Gastrocnemius medialis (tissue), 4 donors: ENCODE data around the gene PLA2G6. TPM values are rescaled to one million over a fixed set of nuclear protein-coding genes. Genes with fewer than 3 reads are reported as not detected.

ENCODE experiments used
- ATAC-seq, 2 donors: fragments of 150-250 bp; one replicate each; pipeline ENCODE4 v1.9.1; 2016
- DNase-seq, 2 donors: peaks; one replicate each; pipeline ENCODE4 v3.0.0-alpha.2; 2019
- H3K27ac ChIP-seq, 4 donors: fragments of 200-600 bp; sonication (generic); 1 replicate in 1 of 4; 2 replicates in 3 of 4; pipeline ENCODE4 v1.5.1; 2016 to 2018; ENCODE audit warnings: mild to moderate bottlenecking in 2 of 4, moderate library complexity in 1 of 4
- H3K27me3 ChIP-seq, 3 donors: fragments of 200-600 bp; sonication (generic) in 2 of 3; 1 replicate in 1 of 3; 2 replicates in 2 of 3; pipeline versions ENCODE4 v1.5.1 to v1.6.0; 2016 to 2019; ENCODE audit warnings: mild to moderate bottlenecking in 1 of 3, moderate library complexity in 1 of 3
- H3K36me3 ChIP-seq, 2 donors: fragments of 200-600 bp; sonication (generic) in 1 of 2; one replicate each; pipeline ENCODE4 v1.5.1; 2017 to 2018
- H3K4me1 ChIP-seq, 2 donors: fragments of 200-600 bp; sonication (generic) in 1 of 2; one replicate each; pipeline ENCODE4 v1.5.1; 2016 to 2017; ENCODE audit warnings: mild to moderate bottlenecking in 2 of 2
- H3K4me3 ChIP-seq, 4 donors: fragments of 200-600 bp; sonication (generic) in 3 of 4; 1 replicate in 1 of 4; 2 replicates in 3 of 4; pipeline ENCODE4 v1.5.1; 2016 to 2019; ENCODE audit warnings: mild to moderate bottlenecking in 2 of 4
- H3K9me3 ChIP-seq, 3 donors: fragments of 200-600 bp; sonication (generic) in 2 of 3; 1 replicate in 1 of 3; 2 replicates in 2 of 3; pipeline ENCODE4 v1.5.1; 2016 to 2019
- POLR2A ChIP-seq, 2 donors: fragments of 450-650 bp; IDR thresholded peaks; one replicate each; pipeline ENCODE4 v1.6.1; 2017; ENCODE audit warnings: antibody characterized with exemption in 2 of 2, mild to moderate bottlenecking in 2 of 2, moderate library complexity in 2 of 2
- in situ Hi-C, 4 donors: fragments of 200-750 bp; cut with MboI; loops; one replicate each; pipeline versions ENCODE4 v1.15.0 to v1.8.0; 2017; ENCODE audit warnings: low sequenced_read_pairs in 4 of 4
- intact Hi-C: fragments of 100-400 bp; cut with DNase I; formaldehyde crosslinking; loops from one replicate; pipeline ENCODE4 v1.15.1; 2023; ENCODE audit warnings: low total_unique reads
- total RNA-seq, 4 donors: library from RNA; depleted of rRNA; stranded (reverse); fragments of >200 nt; gene quantifications; one replicate each; pipeline versions ENCODE4 v1.1.0 to v1.2.3, GENCODE V29; 2016
- TF ChIP-seq, protein P1 (sequence below), 5 experiments: fragments of 450-650 bp in 3 of 5; fragments of 200-600 bp in 2 of 5; sonication (generic) in 2 of 5; IDR thresholded peaks in 4 of 5; conservative IDR thresholded peaks in 1 of 5; 1 replicate in 4 of 5; 2 replicates in 1 of 5; pipeline ENCODE4 v1.5.1; 2016 to 2019; ENCODE audit warnings: antibody characterized with exemption in 5 of 5, mild to moderate bottlenecking in 3 of 5, moderate library complexity in 3 of 5

Gene PLA2G6
- total RNA-seq, 4 donors from 2014 or later, result 9.1 to 19.5 (median 12.1) TPM

GRCh38 chr22:38221908-38222796 is 40.5 kb upstream of the PLA2G6 start:
- H3K27ac ChIP-seq, result peak overlapping the region in 1 of 4 donors; percentile 15
- in situ Hi-C loops, result no loop called here

DNA sequence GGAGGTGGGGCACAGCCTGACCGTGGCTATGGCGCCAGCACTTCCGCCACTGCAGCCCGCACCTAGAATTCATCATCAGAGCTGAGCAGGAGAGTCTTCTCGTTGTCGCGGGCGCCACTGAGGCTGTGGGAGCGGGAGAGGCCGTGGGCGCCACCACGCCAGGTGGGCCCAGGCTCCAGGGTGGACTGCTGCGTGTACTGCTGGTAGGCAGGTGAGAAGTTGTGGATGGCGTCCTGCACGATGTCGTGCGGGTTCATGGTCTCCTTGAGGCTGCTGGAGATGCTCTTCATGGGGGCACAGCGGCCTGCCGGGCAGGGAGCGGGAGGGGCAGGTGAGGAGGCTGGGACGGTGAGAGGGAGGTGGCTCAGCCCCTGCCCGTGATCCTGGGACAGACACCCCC is 39.8 kb upstream of the PLA2G6 start:
- ATAC-seq (no peak), DNase-seq (no peak)
- H3K27me3 ChIP-seq, result no peaks in the 10 kb centered on the region
- no peak overlapping the region for H3K27ac ChIP-seq
- peaks cover 17 to 23% of the 10 kb centered on the region in 2 donors for H3K4me1 ChIP-seq
- intact Hi-C loops, result no loop called here
- TF ChIP-seq POLR2A (IDR thresholded peaks at IDR 0.05), result no peak
- TF ChIP-seq, protein P1, sequence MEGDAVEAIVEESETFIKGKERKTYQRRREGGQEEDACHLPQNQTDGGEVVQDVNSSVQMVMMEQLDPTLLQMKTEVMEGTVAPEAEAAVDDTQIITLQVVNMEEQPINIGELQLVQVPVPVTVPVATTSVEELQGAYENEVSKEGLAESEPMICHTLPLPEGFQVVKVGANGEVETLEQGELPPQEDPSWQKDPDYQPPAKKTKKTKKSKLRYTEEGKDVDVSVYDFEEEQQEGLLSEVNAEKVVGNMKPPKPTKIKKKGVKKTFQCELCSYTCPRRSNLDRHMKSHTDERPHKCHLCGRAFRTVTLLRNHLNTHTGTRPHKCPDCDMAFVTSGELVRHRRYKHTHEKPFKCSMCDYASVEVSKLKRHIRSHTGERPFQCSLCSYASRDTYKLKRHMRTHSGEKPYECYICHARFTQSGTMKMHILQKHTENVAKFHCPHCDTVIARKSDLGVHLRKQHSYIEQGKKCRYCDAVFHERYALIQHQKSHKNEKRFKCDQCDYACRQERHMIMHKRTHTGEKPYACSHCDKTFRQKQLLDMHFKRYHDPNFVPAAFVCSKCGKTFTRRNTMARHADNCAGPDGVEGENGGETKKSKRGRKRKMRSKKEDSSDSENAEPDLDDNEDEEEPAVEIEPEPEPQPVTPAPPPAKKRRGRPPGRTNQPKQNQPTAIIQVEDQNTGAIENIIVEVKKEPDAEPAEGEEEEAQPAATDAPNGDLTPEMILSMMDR (IDR thresholded peaks at IDR 0.05 in 4 of 5, conservative IDR thresholded peaks at IDR 0.05 in 1 of 5), result no peak
- in situ Hi-C loops, result no loop called here
- no peak overlapping the region for H3K4me3 ChIP-seq
- H3K36me3 ChIP-seq, result peaks cover 0 to 47% of the 10 kb centered on the region in 2 donors
- H3K9me3 ChIP-seq, result no peaks in the 10 kb centered on the region

More at GRCh38 chr22:38221908-38222796, 40.5 kb upstream of the PLA2G6 start:
- Histone ChIP-seq H3K36me3 (peaks cover 0 to 52% of the 10 kb centered on the region in 2 donors), H3K27me3 (no peaks in the 10 kb centered on the region), H3K4me3 (no peak overlapping the region), H3K9me3 (no peaks in the 10 kb centered on the region), H3K4me1 (peaks cover 17 to 23% of the 10 kb centered on the region in 2 donors)
- TF ChIP-seq, protein P1 (IDR thresholded peaks at IDR 0.05 in 4 of 5, conservative IDR thresholded peaks at IDR 0.05 in 1 of 5), result no peak
- TF ChIP-seq POLR2A (IDR thresholded peaks at IDR 0.05), result no peak
- DNase-seq (no peak), ATAC-seq (no peak)
- intact Hi-C loops, result no loop called here

DNA sequence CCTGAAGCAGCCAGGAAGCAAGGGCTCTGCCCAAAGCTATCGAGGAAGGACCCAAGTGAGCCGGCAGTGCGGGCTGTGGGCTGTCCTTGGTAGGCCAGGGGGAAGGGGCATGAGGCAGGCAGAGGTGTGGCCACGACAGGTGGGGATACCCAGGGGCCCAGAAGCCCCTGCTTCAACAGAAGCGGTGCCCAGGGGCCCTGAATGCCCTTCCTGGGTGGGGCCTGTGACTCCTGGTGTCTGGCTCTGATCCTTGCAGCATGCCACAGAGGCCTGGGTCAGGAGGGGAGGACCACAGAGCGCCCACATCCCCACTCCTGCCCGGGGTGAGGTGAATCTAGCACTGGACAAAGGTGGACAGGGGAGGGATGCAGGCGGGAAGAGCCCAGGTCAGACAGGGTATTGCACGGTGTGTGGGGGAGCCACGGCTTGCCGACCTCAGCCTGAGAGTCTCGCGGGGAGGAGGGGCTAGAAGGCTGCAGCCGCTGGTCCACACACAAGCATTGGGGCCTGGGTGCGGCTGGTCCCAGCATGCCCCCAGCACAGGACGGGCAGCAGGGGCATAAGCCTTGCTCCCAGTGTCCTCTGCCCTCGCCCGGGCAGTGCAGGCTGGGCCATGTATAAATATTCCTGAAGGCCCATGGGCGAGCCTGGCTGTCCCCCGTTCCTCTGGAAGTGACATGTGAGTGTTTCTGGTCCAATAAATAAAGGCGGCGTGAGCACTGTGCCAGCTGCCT is 39.2 kb upstream of the PLA2G6 start:
- peak overlapping the region; percentile 72 to 79 (median 73) for H3K27ac ChIP-seq
- in situ Hi-C loops (no loop called here), intact Hi-C loops (no loop called here)

GRCh38 chr22:38220163-38220562 is 38.5 kb upstream of the PLA2G6 start:
- H3K36me3 ChIP-seq, result peaks cover 0 to 42% of the 10 kb centered on the region in 2 donors
- peak overlapping the region; percentile 72 to 79 (median 73) for H3K27ac ChIP-seq
- in situ Hi-C loops, result no loop called here
- ATAC-seq (no peak), DNase-seq (no peak)
- H3K9me3 ChIP-seq, result no peaks in the 10 kb centered on the region
- peaks cover 17 to 23% of the 10 kb centered on the region in 2 donors for H3K4me1 ChIP-seq
- H3K4me3 ChIP-seq, result no peak overlapping the region
- intact Hi-C loops, result no loop called here
- TF ChIP-seq, protein P1 (IDR thresholded peaks at IDR 0.05 in 4 of 5, conservative IDR thresholded peaks at IDR 0.05 in 1 of 5), result no peak
- TF ChIP-seq POLR2A (IDR thresholded peaks at IDR 0.05), result no peak
- H3K27me3 ChIP-seq, result no peaks in the 10 kb centered on the region

More for the DNA sequence above, 39.2 kb upstream of the PLA2G6 start:
- Histone ChIP-seq H3K27me3 (no peaks in the 10 kb centered on the region), H3K36me3 (peaks cover 0 to 42% of the 10 kb centered on the region in 2 donors), H3K4me1 (peaks cover 17 to 23% of the 10 kb centered on the region in 2 donors), H3K9me3 (no peaks in the 10 kb centered on the region), H3K4me3 (no peak overlapping the region)
- ATAC-seq (no peak), DNase-seq (no peak)
- no peak for TF ChIP-seq POLR2A (IDR thresholded peaks at IDR 0.05)
- TF ChIP-seq, protein P1 (IDR thresholded peaks at IDR 0.05 in 4 of 5, conservative IDR thresholded peaks at IDR 0.05 in 1 of 5), result no peak
